KBM-7 (cell line): Measurements from ENCODE around the gene MASP1.
A peak's percentile ranks its signal among the peaks of the same experiment; 100 is the strongest.

ENCODE experiments used
- DNase-seq: peaks from one replicate; pipeline ENCODE4 v3.0.0-alpha.2; 2015
- in situ Hi-C: fragments of 300-500 bp; cut with MboI; formaldehyde crosslinking; loops from 2 replicates; pipeline ENCODE4 v1.14.3; 2020; ENCODE audit warnings: low sequenced_read_pairs, low pct_unique_long_range_greater_than_20kb, mixed read lengths

MASP1 gene

DNA sequence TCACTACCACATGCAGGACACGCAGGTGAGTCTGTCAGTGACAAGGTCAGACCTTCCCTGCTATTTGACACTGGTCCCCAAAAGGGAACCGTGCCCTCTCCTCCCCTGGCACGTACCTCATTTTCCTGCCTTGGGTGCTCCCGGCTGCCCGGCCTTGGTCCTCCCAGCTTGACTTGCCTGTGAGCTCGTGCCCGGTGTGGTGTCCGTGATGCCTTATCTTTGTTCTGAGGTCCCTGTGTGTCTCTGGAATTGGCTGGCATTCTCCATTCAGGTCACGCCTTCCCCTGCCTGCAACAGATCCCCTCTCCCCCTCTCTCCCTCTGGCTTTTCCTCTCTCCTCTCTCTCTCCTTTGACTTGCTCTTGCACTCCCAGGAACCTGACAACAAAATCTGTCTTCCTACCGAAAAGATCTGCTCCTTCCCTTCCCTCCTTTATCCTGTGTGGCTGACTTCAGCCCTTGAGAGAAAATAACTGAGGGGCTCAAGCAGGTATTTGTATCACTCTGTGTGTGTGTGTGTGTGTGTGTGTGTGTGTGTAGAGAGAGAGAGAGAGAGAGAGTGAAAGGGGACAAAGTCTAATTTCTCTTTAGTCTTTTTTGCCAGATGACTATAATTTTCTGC is at the start of gene MASP1:
TSS of gene MASP1 (minus strand) at position 226 of the 621 bp plus-strand sequence. CDS start at position 121, 105 bp downstream.
- in situ Hi-C loops = no loop called here
- DNase-seq = no peak

DNA sequence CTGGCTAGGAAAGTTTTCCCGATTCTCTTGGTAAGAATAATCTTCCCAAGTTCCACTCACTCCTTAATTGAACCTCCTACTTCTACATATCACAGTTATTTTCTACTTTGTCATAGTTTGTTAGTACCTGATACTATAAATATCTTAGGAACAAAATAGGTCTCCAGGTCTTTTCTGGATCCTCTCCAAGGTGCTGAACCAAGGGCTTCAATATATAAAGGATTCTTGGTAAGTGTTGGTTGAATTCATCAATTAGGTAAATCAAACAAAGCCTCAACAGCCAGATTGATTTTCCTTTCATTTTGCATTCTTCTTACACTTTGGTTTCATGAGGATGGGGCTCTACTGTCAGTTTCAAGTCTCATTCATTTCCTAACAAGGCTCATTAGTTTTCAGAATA is 49.0 kb upstream of the MASP1 start:
- DNase-seq = no peak
- in situ Hi-C loops = no loop called here

DNA sequence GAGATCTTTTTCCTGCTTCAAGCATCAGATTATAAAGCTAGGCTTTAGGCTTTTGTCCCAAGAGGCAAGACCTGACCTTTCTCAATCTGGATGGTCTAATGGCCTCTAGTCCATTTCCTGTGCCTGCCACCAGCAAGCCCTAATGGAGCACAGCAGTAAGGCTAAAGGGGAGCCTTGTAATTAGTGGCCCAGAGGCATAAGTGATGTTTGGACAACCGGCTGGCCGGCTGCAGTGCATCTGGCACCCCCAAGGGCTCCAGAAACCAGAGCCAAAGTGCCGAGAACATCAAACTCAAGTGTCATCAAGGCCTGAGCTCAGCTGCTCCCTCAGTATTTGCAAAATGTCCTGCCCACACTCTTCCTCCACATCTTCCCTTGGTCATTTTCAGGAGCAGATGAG is 44.8 kb upstream of the MASP1 start:
- in situ Hi-C loops = no loop called here
- DNase-seq = no peak

DNA sequence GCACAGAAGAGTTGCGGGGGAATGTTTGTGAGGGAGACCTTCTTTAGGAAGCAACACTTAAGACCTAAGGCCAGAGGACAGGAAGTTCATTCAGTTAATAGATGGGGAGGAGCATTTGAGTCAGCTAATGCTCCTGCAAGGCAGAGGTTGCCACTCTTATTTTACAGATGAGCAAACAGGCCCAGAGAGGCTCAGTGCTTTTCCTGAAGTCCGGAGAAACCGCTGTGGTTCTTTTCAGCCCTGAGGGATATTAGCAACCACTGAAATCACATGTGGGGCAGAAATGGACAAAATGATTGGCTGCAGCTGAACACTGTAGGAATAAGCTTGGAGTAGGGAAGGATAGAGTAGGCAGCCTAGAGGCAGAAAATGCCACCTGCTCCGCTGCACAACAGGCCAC is 43.4 kb upstream of the MASP1 start:
- in situ Hi-C loops = no loop called here
- DNase-seq = no peak

GRCh38 chr3:187328691-187329090 is 37.2 kb upstream of the MASP1 start:
- no peak for DNase-seq
- in situ Hi-C loops = loop anchor here (10.0 kb wide), 1 partner anchor 346 kb away; the partner anchor contains the start of gene SST

DNA sequence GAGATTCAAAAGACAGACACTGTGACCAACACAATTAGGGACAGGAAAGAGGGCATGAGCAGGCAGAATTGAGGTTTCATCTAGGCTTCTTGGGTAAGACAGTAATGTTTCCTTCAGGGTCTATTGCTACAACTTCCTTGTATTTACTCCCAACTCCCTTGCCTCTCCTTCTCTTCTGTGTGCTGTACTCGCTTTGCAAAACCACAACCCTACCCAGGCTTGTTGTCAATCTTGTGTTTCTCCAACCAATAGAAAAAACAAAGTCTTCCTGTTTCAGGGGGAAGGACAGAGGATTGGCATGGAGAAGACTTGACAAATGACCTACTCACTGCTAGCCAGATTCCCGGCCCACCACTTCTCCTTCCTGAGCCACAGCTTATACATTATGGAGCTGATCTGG is 36.3 kb upstream of the MASP1 start:
- in situ Hi-C loops = loop anchor here (10.0 kb wide), 1 partner anchor 347 kb away; the partner anchor contains the start of gene SST
- peak; percentile 14 for DNase-seq

DNA sequence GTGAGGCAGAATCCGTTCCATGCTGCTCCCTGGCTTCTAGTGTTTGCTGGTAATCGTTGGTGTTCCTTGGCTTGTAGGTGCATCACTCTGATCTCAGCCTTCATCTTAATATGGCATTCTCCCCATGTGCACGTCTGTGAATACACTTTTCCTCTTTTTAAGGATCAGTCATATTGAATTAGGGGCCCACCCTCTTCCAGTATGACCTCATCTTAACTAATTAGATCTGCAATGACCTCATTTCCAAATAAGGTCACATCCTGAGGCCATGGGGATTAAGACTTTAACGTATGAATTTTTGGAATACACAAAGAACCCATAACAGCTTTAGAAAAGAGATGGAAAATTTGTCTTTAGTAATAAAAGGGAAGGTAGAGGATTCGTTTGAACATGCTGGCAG is 34.1 kb upstream of the MASP1 start:
- DNase-seq = no peak
- in situ Hi-C loops = loop anchor here (10.0 kb wide), 1 partner anchor 349 kb away; the partner anchor contains the start of gene SST

GRCh38 chr3:187323091-187323490 is 31.6 kb upstream of the MASP1 start:
- no peak for DNase-seq
- in situ Hi-C loops = loop anchor here (10.0 kb wide), 1 partner anchor 352 kb away; the partner anchor contains the start of gene SST

- no peak for DNase-seq
- in situ Hi-C loops = loop anchor here (10.0 kb wide), 1 partner anchor 353 kb away; the partner anchor contains the start of gene SST
Observed at GRCh38 chr3:187322291-187322690, 30.8 kb upstream of the MASP1 start.

DNA sequence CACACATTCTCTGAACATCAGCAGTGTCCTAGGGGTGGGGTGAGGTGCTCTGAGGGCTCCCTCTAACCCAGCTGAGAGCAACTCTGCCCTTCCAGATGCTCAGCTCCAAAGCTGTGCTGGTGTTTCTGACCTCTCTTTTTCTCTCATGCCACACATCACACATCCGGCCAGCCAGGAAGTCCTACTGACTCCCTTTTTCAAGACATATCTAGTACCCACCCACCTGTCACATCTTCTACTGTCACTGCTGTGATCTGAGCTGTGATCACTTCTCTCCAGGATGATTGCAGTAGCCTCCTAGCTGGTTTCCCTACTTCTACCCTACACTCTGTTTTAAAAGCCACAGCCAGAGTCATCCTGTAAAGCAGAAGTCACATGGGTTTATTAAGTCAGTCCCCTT is 30.2 kb upstream of the MASP1 start:
- in situ Hi-C loops = loop anchor here (10.0 kb wide), 1 partner anchor 353 kb away; the partner anchor contains the start of gene SST
- no peak for DNase-seq

DNA sequence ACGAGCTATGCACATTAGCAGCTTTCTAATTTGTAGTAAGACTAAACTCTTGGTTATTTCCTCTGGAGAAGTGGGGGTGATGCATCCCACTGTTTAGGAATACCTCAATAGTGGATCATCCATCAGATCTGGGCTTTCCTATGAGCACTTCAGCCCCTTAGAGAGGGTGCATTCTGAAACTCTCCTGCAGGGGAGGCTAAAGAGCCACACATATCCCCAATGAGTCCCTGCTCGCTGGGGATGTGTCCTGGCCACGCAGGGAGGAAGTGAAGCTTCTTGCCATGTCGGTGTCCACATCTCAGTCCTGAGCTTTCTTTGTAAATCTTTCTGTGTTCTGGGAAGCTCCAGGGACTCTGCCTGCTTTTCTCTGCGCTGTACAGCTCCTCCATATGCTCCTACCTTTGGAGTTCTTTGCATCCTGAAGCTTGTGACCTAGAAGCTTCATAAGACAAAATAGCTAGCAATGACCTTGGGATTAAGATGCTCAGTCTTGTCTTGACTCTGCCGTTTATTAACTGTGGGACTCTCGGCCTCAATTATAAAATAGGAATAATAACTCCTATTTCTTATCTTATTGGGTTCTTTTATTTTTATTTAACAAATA is 28.3 kb upstream of the MASP1 start:
- DNase-seq = peak; percentile 85
- in situ Hi-C loops = loop anchor here (10.0 kb wide), 2 partner anchors 355 to 375 kb away; partner anchors contain the start of gene SST

DNA sequence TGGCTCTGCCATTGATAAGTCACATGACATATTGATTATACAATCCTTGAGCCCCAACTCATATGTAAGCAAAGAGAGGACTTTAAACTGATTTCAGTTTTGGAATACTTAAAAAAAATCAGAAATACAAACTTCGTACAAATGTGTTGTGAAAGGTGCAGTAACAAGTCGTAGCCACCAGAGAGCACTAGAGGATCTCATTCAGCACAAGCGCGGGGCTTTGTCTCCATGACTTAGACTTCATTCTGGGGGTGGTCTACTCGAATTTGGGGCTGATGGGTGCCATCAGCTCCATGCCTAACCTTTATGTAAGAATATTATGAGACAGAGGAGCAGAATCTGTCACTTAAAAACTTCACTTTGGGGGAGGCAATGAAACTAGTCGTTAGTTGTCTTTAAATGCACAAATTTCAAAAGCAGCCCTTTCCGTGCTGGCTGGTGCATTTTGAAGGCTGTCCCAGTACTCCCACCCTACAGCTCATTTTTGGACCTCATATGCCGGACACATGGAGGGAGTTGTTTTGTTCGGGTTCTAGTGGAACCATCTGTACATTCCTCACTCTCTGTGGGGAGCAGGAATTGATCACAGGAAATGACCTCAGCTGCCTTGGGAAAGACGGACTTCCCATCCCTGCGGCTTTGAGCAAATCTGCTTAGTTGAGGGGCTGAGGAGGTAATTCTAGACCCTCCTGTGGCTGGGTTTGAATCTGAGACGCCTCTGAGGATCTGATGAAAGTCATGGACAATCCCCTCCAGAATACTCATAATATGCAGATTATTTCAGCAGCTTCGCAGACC is 27.5 kb upstream of the MASP1 start:
- in situ Hi-C loops = loop anchor here (10.0 kb wide), 1 partner anchor 376 kb away; no protein-coding TSS in a partner anchor
- peak; percentile 60 for DNase-seq

DNA sequence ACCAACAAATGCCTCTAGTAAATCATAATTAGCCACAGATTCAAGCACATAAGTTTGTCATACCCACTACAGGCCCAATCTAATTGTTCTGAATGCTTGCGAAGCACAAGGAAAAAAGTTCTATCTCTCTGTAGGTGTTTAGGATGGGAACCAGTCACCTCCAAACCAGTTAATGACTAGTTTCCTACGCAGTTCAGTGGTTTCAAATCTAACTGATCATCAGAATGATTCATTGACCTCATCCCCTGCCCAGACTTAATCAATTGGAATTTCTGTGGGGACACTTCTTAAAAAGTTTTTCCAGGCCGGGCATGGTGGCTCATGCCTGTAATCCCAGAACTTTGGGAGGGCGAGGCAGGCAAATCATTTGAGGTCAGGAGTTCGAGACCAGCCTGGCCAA is 24.3 kb upstream of the MASP1 start:
- DNase-seq = no peak
- in situ Hi-C loops = loop anchor here (10.0 kb wide), 1 partner anchor 379 kb away; no protein-coding TSS in a partner anchor

DNA sequence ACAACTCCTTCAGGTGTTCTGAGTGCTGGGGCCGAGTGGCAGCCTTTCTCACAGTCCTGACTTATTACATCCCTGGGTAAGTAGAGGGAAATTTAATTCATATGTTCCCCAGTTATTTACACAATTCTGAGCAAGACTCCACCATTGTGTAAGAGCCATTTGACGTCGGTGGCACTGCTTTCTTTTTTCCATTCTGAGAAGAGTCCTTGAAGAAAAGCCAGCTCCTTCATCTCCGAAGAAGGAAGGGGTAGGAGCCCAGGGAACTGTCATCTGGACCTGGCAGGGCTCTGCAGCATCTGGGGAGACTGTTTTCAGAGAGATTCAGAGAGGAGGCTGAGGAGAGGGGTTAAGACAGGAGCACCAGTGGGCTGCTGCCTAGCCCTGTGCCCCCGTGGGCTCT is 22.6 kb upstream of the MASP1 start:
- DNase-seq = no peak

GRCh38 chr3:187310954-187311470 is 19.5 kb upstream of the MASP1 start:
- in situ Hi-C loops = loop anchor here (10.0 kb wide), 1 partner anchor 384 kb away; no protein-coding TSS in a partner anchor
- no peak for DNase-seq

More for the DNA sequence above, 22.6 kb upstream of the MASP1 start:
- in situ Hi-C loops = loop anchor here (10.0 kb wide), 1 partner anchor 381 kb away; no protein-coding TSS in a partner anchor

DNA sequence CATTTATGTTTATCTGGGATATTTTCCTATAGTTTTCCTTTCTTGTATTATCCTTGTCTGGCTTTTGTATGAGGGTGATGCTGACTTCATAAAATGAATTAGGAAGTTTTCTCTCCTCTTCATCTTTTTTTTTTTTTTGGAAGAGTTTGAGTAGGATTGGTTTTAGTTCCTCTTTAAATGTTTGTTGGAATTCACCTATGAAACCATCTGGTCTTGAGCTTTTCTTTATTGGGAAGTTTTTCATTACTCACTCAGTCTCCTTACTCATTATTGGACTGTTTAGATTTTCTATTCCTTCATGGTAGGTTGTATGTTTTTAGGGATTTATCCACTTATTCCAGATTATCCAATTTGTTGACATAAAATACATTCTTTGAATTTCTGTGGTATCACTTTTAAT is 18.7 kb upstream of the MASP1 start:
- in situ Hi-C loops = loop anchor here (10.0 kb wide), 1 partner anchor 385 kb away; no protein-coding TSS in a partner anchor
- no peak for DNase-seq

DNA sequence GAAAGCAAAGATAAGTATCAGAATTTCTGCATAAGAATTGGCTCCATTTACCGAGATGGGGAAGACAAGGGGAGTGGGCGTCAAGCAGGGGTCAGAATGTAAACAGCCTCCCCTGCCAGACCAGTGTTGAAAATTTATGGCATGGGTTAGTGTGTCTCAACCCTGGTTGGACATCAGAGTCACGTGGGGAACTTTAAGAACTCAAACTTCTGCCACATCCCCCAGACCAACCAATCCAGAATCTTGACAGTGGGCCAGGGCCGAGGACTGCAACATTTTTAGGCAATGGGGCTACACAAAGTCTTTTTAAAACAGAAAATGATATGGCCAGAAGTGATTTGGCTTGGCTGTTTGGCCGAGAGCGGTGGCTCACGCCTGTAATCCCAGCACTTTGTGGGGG is 14.3 kb upstream of the MASP1 start:
- DNase-seq = no peak
- in situ Hi-C loops = no loop called here

DNA sequence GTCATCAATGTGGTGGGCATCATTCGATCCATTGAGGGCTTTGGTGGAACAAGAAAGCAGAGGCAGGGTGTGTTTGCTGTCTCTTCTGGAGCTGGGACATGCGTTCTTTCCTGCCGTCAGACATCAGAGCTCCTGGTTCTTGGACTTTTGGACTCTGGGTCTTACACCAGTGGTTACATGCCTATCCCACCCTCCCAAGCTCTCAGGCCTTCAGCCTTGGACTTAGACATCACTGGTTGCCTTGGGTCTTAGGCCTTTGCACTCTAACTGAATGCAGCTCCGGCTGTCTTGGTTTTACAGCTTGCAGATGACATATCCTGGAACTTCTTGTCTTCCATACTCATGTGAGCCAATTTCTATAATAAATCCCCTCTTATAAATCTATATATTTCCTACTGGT is 8.1 kb upstream of the MASP1 start:
- in situ Hi-C loops = no loop called here
- DNase-seq = no peak

- in situ Hi-C loops = no loop called here
- no peak for DNase-seq
Observed at GRCh38 chr3:187296911-187297310, 5.4 kb upstream of the MASP1 start.
